ENCODE data around the gene GALNT17. TPM values are rescaled to one million over a fixed set of nuclear protein-coding genes. Genes with fewer than 3 reads are reported as not detected.

GALNT17 gene
- total RNA-seq, 1 experiment from 2014 or later: not detected

DNA sequence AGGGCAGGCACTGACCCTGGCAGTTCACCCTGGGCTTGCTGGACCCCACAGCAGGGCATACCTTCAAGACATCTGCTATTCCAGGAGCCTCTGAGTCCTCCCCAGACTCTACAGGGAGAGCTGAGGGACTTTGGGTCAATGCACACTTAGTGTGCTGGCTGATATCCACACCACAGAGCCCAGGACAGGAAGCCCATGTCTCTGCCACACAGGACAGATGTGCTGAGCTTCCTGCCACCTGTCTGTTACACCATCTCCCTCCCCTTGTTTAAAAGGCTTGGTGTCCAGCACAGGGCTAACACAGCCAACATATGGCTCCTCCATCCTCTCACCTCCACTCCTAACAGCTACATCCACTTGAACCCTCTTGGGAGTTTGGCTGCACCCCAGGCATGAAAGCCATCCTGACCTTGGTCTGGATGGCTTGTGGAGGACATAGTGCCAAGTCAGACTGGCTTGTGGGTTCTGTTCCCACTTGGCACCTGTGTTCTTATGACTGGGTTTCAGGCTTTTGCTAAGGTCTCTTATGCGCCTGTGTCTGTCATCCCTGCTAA lies 529.8 kb downstream of the GALNT17 start:
- no peak for TF ChIP-seq EZH2 (IDR thresholded peaks at IDR 0.05; ENCODE audit: low read depth)
- TF ChIP-seq, protein P1, sequence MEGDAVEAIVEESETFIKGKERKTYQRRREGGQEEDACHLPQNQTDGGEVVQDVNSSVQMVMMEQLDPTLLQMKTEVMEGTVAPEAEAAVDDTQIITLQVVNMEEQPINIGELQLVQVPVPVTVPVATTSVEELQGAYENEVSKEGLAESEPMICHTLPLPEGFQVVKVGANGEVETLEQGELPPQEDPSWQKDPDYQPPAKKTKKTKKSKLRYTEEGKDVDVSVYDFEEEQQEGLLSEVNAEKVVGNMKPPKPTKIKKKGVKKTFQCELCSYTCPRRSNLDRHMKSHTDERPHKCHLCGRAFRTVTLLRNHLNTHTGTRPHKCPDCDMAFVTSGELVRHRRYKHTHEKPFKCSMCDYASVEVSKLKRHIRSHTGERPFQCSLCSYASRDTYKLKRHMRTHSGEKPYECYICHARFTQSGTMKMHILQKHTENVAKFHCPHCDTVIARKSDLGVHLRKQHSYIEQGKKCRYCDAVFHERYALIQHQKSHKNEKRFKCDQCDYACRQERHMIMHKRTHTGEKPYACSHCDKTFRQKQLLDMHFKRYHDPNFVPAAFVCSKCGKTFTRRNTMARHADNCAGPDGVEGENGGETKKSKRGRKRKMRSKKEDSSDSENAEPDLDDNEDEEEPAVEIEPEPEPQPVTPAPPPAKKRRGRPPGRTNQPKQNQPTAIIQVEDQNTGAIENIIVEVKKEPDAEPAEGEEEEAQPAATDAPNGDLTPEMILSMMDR (conservative IDR thresholded peaks at IDR 0.05): no peak

DNA sequence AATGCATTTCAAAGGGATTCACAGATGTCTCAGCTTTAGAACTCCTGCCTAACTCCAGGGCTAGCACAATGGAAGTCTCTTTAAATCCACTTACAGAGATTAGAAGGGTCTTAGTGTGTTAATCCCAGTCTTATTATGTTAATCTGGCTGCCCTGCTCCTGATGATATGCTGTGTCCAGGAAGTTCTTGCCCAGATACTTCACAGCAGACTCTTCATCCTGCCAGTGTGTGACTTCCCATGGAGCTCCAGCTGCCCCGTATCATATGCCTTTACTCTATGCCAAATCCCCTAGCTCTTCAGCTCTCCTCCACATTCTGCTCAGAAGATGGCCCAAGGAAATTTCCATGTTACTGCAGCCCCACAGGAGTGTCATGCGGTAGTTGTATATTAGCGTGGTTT lies 533.8 kb downstream of the GALNT17 start:
- TF ChIP-seq, protein P1 (conservative IDR thresholded peaks at IDR 0.05): no peak
- no peak for TF ChIP-seq EZH2 (IDR thresholded peaks at IDR 0.05; ENCODE audit: low read depth)
- ChIA-PET POLR2A (ENCODE audit: unreplicated experiment) (no interaction called here), CTCF (no interaction called here)
- H3K4me2 ChIP-seq: no peak overlapping the region
- no peaks in the 10 kb centered on the region for H3K9me2 ChIP-seq (ENCODE audit: insufficient read depth)
- H4K20me1 ChIP-seq (ENCODE audit: insufficient read depth): no peaks in the 10 kb centered on the region
- no peak for DNase-seq
- H3K27me3 ChIP-seq (ENCODE audit: insufficient read depth, low read depth): no peaks in the 10 kb centered on the region
- H2AFZ ChIP-seq: no peak overlapping the region
- H3K4me1 ChIP-seq (replicated peaks; ENCODE audit: insufficient read depth): no peaks in the 10 kb centered on the region
- BruUV-seq (replicated peaks): no TSS peak
- H3K4me3 ChIP-seq: no peak overlapping the region
- H3K9me3 ChIP-seq (ENCODE audit: insufficient read depth, low read depth): no peaks in the 10 kb centered on the region
- H3K79me2 ChIP-seq (ENCODE audit: low read depth): no peaks in the 10 kb centered on the region
- H3F3A ChIP-seq (ENCODE audit: insufficient read depth, low read depth): no peaks in the 10 kb centered on the region
- intact Hi-C loops (cut with micrococcal nuclease; ENCODE audit: unreplicated experiment): no loop called here
- H3K27ac ChIP-seq: no peak overlapping the region
- H3K36me3 ChIP-seq (ENCODE audit: low read depth): no peaks in the 10 kb centered on the region

More for the DNA sequence above, 529.8 kb downstream of the GALNT17 start:
- no peaks in the 10 kb centered on the region for H3K79me2 ChIP-seq (ENCODE audit: low read depth)
- intact Hi-C loops (cut with micrococcal nuclease; ENCODE audit: unreplicated experiment): no loop called here
- no peak overlapping the region for H3K27ac ChIP-seq
- no peaks in the 10 kb centered on the region; the same call in 1 of the 2 replicates for H3K27me3 ChIP-seq (ENCODE audit: insufficient read depth, low read depth)
- no TSS peak for BruUV-seq (replicated peaks)
- H3K36me3 ChIP-seq (ENCODE audit: low read depth): no peaks in the 10 kb centered on the region
- H3K4me2 ChIP-seq: no peak overlapping the region
- ChIA-PET CTCF (no interaction called here), POLR2A (ENCODE audit: unreplicated experiment) (no interaction called here)
- H3F3A ChIP-seq (ENCODE audit: insufficient read depth, low read depth): no peaks in the 10 kb centered on the region
- no peak overlapping the region for H2AFZ ChIP-seq
- no peaks in the 10 kb centered on the region for H3K9me2 ChIP-seq (ENCODE audit: insufficient read depth)
- no peak for DNase-seq
- no peak overlapping the region for H3K4me3 ChIP-seq
- H3K4me1 ChIP-seq (replicated peaks; ENCODE audit: insufficient read depth): no peaks in the 10 kb centered on the region
- H4K20me1 ChIP-seq (ENCODE audit: insufficient read depth): no peaks in the 10 kb centered on the region
- no peaks in the 10 kb centered on the region for H3K9me3 ChIP-seq (ENCODE audit: insufficient read depth, low read depth)

DNA sequence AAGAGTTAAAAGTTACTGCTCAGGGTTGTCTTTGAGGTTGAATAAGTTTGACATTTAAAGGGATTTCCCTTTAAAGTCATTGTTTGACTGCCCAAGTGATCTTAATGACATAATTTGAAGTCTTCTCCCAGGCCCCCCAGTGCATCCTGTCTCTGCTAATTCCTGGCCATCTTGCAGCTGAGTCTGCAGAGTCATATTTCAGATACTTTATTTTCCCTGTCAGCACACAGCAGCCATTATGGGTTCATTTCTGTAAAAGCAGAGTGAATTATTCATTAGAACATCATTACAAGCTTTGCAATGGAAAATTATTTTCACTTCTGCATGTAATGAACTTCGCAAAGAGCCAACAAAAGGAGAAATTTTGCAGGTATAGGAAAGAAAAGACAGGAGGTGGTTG lies 536.6 kb downstream of the GALNT17 start:
- Histone ChIP-seq H4K20me1 (ENCODE audit: insufficient read depth) (no peaks in the 10 kb centered on the region), H3K9me3 (ENCODE audit: insufficient read depth, low read depth) (no peaks in the 10 kb centered on the region), H3K36me3 (ENCODE audit: low read depth) (no peaks in the 10 kb centered on the region), H3K27ac (no peak overlapping the region), H3F3A (ENCODE audit: insufficient read depth, low read depth) (no peaks in the 10 kb centered on the region), H3K4me1 (replicated peaks; ENCODE audit: insufficient read depth) (no peaks in the 10 kb centered on the region), H3K4me3 (no peak overlapping the region), H3K4me2 (no peak overlapping the region), H3K9me2 (ENCODE audit: insufficient read depth) (no peaks in the 10 kb centered on the region), H3K79me2 (ENCODE audit: low read depth) (no peaks in the 10 kb centered on the region), H3K27me3 (ENCODE audit: insufficient read depth, low read depth) (no peaks in the 10 kb centered on the region), H2AFZ (no peak overlapping the region)
- DNase-seq: no peak
- CTCF ChIA-PET: no interaction called here
- no TSS peak for BruUV-seq (replicated peaks)
- POLR2A ChIA-PET (ENCODE audit: unreplicated experiment): no interaction called here
- no peak for TF ChIP-seq EZH2 (IDR thresholded peaks at IDR 0.05; ENCODE audit: low read depth)
- TF ChIP-seq, protein P1 (conservative IDR thresholded peaks at IDR 0.05): no peak
- intact Hi-C loops (cut with micrococcal nuclease; ENCODE audit: unreplicated experiment): no loop called here
